DMS153 treated with DMSO at 0.1 percent for 48 hours (cell line): Measurements from ENCODE around the gene USP24.
A peak's percentile ranks its signal among the peaks of the same experiment; 100 is the strongest.
"Not testable (repeated sequence)": the region's sequence is repeated elsewhere in the genome, so short reads cannot be mapped to it uniquely, and the experiment has no call there.

Source experiments
- DNase-seq: peaks from one replicate; lab custom pipeline; 2025; ENCODE audit not compliant: unreplicated experiment; lab: John Stamatoyannopoulos, UW

USP24 gene

GRCh38 chr1:55230659-55231058 is 15.5 kb upstream of the USP24 start:
- no peak for DNase-seq

- DNase-seq = not testable (repeated sequence)
Measured at GRCh38 chr1:55229726-55230125, 14.6 kb upstream of the USP24 start.

- DNase-seq = no peak
Measured at GRCh38 chr1:55225228-55225627, 10.1 kb upstream of the USP24 start.

GRCh38 chr1:55224729-55225128 is 9.6 kb upstream of the USP24 start:
- no peak for DNase-seq

GRCh38 chr1:55222152-55222551 is 7.0 kb upstream of the USP24 start:
- no peak for DNase-seq

DNA sequence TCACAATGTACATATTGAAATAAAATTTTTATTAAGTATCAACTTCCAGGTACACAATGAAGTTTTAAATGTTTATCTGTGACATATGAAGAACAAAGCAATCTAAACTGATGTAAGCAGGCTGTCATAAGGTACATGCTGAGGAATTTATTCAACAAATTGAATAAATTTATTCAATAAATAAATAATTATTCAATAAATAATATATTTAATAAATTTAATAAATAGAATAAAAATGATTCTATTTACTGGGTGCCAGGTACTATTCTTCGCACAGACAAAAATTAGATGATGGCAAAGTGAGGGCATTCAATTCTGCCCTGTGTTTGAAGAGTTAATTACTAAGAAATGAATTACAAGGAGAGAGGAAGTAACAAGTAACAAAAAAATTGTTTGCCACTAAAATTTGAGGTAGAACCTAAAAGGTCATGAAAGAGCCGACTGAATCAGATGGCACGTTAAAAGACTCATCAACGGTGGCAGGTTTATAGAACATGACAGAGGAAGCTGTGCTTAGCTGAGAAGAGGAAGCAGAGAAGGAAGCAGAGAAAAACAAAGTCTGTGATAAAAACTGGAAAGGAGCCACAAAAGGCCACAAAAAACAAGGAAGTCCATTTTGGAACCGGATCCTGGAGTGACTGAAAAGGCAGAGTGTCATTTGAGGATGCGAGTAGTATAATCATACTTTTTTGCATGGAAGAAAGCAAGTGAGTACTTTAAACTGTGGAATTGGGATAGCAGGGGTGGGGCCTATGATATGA is 2.2 kb upstream of the USP24 start:
- peak; percentile 41 for DNase-seq

DNA sequence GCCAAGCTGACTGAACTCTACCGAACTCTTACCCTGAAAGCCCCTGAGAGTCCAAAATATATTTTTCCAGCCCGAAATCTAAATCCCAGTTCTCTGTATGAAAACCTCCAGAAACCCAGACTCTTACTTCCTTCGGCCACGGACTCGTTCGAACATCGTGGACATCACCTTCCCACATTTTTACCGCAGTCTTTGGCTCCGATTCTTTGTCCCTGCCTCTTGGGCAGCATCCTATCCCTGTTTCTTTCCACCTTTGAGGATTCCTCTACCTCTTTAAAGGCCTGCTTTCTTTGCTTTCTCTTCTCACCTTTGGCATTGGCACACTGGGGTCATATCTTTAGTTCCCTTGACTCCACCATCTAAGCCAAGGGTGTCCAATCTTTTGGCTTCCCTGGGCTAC is 932 bp upstream of the USP24 start:
- DNase-seq = no peak

DNA sequence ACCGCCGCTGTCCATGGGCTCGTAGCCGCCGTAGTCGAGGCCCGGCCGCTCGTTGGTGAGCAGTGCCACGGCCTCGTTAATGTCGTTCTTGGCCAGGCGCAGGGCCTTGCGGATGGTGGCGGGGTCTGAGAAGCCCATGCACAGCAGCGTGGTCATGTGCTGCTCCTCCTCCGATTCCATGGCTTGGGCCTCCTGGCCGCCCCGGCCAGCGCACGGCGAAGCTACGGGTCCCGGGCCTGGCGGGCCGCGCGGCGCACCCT is 300 bp downstream of the USP24 start:
- no peak for DNase-seq

DNA sequence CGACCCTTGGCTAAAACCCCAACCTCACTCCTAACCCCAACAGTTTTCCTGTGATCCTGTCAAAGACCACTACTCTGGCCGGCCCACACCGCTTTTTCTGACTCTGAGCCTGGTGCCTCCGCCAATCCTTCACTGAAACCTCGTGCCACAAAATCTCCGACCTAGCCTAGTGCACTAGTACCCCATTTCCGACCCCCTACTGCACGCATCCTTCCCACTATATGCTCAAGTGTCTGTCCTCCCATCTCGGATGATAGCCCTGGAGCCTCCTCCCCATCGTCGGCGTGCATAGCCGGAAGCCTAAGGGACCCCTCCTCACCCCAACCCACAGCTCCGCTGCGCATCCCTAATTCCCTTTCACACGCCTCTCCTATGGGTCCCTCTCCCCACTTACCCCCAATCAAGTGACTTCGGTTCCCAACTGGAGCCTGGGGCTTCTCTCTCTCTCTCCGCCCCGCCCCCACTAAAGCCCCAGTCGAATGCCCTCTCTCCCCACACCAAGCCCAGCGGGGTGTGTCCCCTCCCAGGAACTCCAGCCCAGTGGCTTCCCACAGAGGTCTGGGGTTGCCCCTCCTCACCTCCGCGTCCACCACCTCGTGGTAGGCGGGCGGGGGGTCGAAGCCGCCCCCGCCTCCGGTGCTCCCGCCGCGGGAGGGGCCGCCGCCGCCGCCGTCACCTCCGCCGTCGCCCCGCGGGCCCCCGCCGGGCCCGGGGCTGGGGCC is 791 bp downstream of the USP24 start:
- no peak for DNase-seq

DNA sequence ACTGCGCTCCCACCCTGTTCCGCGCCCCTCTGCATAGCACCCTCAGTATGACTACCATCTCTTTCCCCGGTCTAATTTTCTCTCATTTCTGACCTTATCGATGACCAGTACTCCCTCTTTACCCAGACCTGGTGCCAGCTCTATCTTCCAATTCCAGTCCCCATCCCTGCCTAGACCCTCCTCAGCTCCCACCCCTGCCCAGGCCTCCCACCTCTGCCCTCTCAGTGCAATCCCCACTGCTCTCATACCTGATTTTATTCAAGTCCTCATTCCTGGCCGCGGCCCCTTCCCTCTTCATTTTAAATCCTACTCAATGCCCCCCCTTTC is 1.3 kb downstream of the USP24 start:
- DNase-seq = no peak

DNA sequence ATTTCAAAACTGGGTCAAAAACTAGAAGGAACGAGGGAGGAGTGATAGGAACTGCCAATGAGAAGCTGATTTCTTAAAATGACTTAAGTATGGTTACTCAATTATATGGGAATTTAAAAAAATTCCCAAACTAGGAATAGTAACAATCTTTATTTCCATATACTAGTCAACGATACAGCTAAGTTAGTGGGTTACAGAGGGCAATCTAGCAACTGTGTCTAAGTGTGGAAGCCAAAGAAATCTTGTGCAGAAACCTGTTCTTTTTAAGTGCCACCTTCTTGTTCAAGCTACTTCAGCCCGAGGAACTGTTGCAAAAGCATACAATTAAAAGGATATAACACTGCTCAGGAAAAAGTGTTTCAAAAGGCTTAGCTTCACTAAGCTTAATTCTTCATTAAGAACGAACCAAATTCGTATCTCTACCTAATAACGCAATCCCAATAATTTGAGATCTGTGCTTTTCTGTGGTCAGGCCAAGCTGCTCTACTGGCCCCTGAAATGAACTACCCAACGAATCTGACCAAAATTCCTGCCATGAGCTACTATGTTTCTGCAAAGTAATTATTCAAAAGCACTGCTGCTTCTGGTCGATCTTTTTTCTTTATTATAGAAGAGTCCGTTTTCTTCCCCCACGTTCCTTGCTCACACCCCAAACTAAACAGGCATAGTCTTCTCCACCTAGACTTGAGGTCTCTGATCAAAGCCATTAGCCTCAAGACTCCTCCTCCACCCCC is 1.8 kb downstream of the USP24 start:
- no peak for DNase-seq

- no peak for DNase-seq
Measured at GRCh38 chr1:55212349-55213150, 2.6 kb downstream of the USP24 start.

- no peak for DNase-seq
Measured at GRCh38 chr1:55211863-55212262, 3.3 kb downstream of the USP24 start.

GRCh38 chr1:55210990-55211801 is 4.0 kb downstream of the USP24 start:
- DNase-seq = no peak

DNA sequence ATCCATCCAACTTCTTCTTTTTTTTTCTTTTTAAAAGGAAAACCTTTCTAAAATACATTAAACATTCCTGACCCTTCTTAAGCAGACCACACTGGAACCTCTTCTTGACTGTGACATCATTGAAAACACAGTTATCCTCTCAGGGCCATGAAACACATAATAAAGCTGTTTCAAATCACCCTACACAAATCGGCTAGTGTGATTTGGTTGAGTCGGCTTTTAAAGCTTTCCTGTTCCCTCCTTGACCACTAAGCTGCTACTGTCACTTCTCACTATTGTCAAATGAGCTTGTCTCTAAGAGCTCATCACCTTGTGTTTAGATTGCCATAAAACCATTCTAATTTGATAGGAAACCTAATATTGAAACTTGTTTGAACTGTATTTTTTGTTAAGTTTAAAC is 5.9 kb downstream of the USP24 start:
- DNase-seq = peak; percentile 34

DNA sequence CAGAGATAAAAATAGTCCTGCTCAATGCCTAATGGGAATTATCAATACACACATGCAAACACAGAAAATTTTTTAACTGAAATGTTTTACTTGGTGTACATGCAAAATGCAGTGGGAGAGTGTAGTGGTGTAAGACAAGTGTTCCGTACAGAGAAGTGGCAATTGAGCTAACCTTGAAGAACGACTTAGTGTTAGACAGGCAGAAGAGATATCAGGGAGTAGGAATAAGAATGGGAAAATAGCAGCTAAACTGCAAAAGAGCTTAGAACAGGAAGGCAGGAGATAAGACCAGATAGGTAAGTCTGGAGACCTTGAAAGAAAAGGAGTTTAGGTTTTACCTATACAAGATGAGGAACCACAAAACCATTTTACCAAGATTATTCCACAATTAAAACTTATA is 9.0 kb downstream of the USP24 start:
- DNase-seq = no peak

DNA sequence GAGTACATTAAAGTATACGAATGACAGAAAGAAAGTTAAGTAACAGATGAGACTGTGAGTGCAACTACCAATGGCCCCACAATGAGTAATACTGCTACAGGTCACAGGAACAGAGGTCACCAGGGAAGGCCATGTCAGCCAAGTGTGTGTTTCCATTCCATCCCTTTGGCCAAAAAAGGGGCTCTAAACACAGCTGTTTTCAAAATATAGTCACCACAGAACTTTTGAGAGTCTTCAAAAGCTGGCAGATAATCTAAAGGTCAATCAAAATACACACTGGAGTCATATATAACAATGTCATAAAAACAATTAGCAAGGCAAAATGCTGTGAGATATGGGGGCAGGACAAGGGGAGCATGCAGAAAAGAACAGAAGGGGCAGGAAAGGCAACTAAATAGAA is 10.2 kb downstream of the USP24 start:
- DNase-seq = no peak

GRCh38 chr1:55203064-55203463 is 12.1 kb downstream of the USP24 start:
- no peak for DNase-seq

GRCh38 chr1:55200667-55201066 is 14.5 kb downstream of the USP24 start:
- no peak for DNase-seq

- DNase-seq = not testable (repeated sequence)
Measured at GRCh38 chr1:55199735-55200134, 15.4 kb downstream of the USP24 start.

DNA sequence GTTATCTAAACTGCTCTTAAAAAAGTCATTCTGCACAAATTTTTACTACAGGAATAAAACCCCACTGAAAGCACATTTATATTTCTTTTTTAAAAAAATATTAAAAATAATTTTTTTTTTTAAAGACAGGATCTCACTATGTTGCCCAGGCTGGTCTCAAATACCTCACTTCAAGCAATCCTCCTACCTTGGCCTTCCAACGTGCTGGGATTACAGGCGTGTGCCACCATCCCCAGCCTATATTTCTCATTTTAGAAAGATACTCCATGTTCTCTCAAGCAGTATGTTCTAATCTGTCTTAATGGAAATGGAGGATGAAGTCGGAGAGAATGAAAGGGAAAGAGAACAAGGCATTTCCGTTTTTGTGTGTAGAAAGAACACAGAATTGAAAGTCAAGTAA is 17.1 kb downstream of the USP24 start:
- DNase-seq = no peak
